HL-60 (cell line): ENCODE measurements around the gene HNRNPF.

Source experiments
- DNase-seq, 2 experiments: peaks; one replicate each; pipeline ENCODE4 v3.0.0-alpha.2; 2010 to 2020; ENCODE audit warnings: low read depth in 1 of 2, low spot score in 1 of 2
- H3K27ac ChIP-seq: fragments of 250-450 bp; sonication (Bioruptor Pico); replicated peaks from 2 replicates; pipeline ENCODE4 v1.5.1; 2020; ENCODE audit warnings: mild to moderate bottlenecking, moderate library complexity
- H3K27me3 ChIP-seq: fragments of 250-450 bp; sonication (Bioruptor Pico); 2 replicates; pipeline ENCODE4 v1.5.1; 2021; ENCODE audit warnings: mild to moderate bottlenecking, moderate library complexity; ENCODE audit not compliant: insufficient read depth, poor library complexity, severe bottlenecking
- H3K4me3 ChIP-seq: replicated peaks from 2 replicates; pipeline ENCODE4 v1.5.1; 2011; ENCODE audit warnings: mild to moderate bottlenecking, control low read depth, low read length; ENCODE audit not compliant: insufficient read depth
- GABPA ChIP-seq: IDR thresholded peaks from 2 replicates; pipeline ENCODE4 v1.6.1; 2012; ENCODE audit warnings: low read depth
- POLR2AphosphoS5 ChIP-seq: IDR thresholded peaks from 2 replicates; pipeline ENCODE4 v1.6.1; 2012; ENCODE audit warnings: low read depth
- REST ChIP-seq: IDR thresholded peaks from 2 replicates; pipeline ENCODE4 v1.6.1; 2012; ENCODE audit warnings: low read depth; ENCODE audit not compliant: insufficient replicate concordance
- SPI1 ChIP-seq: IDR thresholded peaks from 2 replicates; pipeline ENCODE4 v1.6.1; 2012; ENCODE audit warnings: low read depth, mild to moderate bottlenecking, borderline replicate concordance
- TF ChIP-seq, protein P1 (sequence below): IDR thresholded peaks from one replicate; pipeline ENCODE4 v1.5.1; 2011; ENCODE audit warnings: low read length, control low read depth, inconsistent platforms; ENCODE audit not compliant: insufficient read depth

HNRNPF gene

DNA sequence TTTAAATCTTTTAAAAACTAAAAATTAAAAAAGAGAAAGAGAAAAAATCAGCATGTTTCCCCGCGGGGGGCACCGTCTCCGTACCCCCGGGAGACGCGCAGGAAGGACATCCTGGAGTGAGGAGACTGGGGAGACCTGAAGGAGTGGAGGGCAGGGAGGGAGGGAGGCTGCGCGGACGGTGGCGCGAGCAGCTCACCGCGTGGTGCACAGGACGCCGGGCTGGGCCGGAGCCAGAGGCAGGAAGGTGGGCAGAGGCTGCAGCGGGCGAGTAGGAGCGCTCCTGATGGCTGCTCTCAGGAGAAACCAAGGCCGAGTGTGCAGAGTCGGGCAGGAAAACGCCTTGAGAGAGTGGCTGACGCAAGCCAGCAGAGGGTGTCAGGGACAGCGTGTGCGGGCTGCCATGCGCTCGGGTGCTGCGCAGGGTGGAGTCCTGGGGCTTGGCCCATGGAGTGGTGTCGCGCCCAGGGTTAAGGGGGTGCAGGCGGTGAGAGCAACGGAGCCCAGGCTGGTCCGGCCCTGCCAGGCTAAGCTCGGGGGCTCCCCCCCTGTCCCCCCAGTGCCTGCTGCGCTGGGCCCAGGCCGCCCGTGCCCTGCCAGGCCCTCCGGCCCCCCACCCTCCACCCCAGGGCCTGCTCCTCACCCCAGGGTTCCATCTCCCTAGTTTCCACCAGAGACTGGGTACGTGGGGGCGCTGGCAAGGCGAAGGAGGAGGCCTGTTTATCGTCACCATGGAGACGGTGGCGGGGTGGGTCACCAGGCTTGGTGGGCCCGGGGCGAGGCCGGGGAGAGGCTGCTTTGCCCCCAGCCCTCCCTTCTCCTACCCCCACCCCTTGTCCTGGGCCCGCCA, 66.5 kb downstream of the HNRNPF start:
- no peak overlapping the region for H3K27ac ChIP-seq
- H3K4me3 ChIP-seq = no peak overlapping the region
- DNase-seq = no peak
- H3K27me3 ChIP-seq = no peaks in the 10 kb centered on the region
- TF ChIP-seq POLR2AphosphoS5 (no peak), GABPA (no peak)

- no peak for DNase-seq
- H3K27ac ChIP-seq = no peak overlapping the region
- H3K27me3 ChIP-seq = no peaks in the 10 kb centered on the region
- TF ChIP-seq SPI1 (no peak), REST (no peak), GABPA (no peak), POLR2AphosphoS5 (no peak)
- TF ChIP-seq, protein P1, sequence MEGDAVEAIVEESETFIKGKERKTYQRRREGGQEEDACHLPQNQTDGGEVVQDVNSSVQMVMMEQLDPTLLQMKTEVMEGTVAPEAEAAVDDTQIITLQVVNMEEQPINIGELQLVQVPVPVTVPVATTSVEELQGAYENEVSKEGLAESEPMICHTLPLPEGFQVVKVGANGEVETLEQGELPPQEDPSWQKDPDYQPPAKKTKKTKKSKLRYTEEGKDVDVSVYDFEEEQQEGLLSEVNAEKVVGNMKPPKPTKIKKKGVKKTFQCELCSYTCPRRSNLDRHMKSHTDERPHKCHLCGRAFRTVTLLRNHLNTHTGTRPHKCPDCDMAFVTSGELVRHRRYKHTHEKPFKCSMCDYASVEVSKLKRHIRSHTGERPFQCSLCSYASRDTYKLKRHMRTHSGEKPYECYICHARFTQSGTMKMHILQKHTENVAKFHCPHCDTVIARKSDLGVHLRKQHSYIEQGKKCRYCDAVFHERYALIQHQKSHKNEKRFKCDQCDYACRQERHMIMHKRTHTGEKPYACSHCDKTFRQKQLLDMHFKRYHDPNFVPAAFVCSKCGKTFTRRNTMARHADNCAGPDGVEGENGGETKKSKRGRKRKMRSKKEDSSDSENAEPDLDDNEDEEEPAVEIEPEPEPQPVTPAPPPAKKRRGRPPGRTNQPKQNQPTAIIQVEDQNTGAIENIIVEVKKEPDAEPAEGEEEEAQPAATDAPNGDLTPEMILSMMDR = no peak
- H3K4me3 ChIP-seq = no peak overlapping the region
These were observed 67.5 kb downstream of the HNRNPF start for GRCh38 chr10:43341450-43341849.

DNA sequence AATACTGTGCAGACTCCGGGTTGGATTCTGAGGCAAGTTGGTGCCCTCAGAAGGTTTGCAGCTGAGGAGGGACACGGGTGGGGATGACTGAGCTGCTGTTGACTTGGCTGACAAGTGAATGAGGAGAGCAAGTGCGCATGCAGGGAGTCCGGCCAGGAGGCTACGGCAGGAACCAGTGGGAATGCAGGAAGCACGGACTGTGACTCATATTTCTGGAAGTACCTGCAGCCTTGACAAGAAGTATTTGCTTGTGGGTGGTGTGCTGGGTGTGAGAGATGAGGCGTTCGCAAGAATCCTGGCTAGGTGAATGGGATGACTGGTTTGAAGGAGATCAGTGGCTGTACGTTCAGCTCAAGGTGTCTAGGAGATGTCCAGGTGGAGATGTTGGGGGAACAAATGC, 68.4 kb downstream of the HNRNPF start:
- DNase-seq = no peak
- Histone ChIP-seq H3K27me3 (no peaks in the 10 kb centered on the region), H3K4me3 (no peak overlapping the region), H3K27ac (no peak overlapping the region)
- TF ChIP-seq, protein P1 = no peak
- TF ChIP-seq GABPA = no peak
- no peak for TF ChIP-seq POLR2AphosphoS5
- no peak for TF ChIP-seq REST
- no peak for TF ChIP-seq SPI1

DNA sequence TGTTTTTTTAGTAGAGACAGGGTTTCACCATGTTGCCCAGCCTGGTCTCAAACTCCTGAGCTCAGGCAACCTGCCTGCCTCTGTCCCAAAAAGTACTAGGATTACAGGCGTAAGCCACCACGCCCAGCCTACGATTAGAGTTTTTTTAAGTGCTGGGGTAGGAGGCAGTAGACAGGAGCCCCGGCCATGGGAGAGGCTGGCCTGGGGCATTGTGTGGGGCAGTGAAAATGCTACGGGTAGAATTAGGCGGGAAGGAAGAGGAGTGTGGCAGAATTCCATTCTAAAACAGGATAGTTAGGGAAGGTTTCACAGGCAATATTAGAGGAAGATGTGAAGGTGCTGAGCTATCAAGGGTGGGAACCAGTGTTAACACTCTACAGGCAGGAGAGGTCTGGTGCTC, 68.9 kb downstream of the HNRNPF start:
- H3K27ac ChIP-seq = no peak overlapping the region
- no peaks in the 10 kb centered on the region for H3K27me3 ChIP-seq
- H3K4me3 ChIP-seq = no peak overlapping the region
- no peak for DNase-seq
- no peak for TF ChIP-seq POLR2AphosphoS5
- TF ChIP-seq REST = no peak
- TF ChIP-seq, protein P1 = no peak
- no peak for TF ChIP-seq SPI1
- TF ChIP-seq GABPA = no peak
